ENCODE results near the gene CLIP4.

DNA sequence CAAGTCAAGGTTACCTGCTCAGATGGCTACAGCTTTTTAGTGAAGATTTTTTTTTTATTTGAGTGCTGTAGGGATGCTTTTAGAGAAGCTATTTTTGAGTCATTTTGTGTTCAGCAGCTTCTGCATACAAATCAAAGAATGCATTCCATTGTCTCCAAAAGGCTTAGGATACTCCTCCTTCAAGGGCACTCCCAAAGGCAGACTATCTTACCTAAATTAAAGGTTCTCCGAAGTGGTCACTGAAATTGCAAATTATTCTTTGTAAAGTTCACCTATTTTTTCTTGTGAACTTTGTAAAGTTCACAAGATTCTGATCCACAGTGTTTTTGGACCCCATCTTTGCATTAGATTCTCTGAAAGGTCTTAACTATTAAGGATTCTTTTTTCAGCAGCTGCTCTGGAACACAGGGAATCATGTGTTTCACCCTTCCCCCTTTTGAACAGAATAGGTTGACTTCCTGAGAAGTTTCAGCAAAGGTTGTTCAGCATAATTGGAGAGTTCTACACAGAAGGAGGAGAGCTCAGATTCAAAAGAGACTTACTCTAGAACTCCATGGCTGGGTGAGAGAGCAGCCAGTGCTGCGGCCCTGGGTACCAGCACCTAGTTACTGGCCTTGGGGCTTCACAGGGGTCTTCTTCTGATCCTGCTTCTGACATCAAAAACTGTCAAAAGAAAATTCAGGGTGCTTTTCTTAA, 14.5 kb downstream of the CLIP4 start:
- TF ChIP-seq POLR2AphosphoS5 (IDR thresholded peaks at IDR 0.05) (no peak), POLR2A (IDR thresholded peaks at IDR 0.05) (no peak)
- TF ChIP-seq, protein P1, sequence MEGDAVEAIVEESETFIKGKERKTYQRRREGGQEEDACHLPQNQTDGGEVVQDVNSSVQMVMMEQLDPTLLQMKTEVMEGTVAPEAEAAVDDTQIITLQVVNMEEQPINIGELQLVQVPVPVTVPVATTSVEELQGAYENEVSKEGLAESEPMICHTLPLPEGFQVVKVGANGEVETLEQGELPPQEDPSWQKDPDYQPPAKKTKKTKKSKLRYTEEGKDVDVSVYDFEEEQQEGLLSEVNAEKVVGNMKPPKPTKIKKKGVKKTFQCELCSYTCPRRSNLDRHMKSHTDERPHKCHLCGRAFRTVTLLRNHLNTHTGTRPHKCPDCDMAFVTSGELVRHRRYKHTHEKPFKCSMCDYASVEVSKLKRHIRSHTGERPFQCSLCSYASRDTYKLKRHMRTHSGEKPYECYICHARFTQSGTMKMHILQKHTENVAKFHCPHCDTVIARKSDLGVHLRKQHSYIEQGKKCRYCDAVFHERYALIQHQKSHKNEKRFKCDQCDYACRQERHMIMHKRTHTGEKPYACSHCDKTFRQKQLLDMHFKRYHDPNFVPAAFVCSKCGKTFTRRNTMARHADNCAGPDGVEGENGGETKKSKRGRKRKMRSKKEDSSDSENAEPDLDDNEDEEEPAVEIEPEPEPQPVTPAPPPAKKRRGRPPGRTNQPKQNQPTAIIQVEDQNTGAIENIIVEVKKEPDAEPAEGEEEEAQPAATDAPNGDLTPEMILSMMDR (IDR thresholded peaks at IDR 0.05): no peak

Measured in transverse colon (tissue), 4 donors.